Renal pelvis (tissue), 3 donors: ENCODE data around the gene CYTH2. TPM values are rescaled to one million over a fixed set of nuclear protein-coding genes. Genes with fewer than 3 reads are reported as not detected.

Source experiments
- polyA plus RNA-seq, 3 donors: library from polyadenylated mRNA; unstranded; fragments of 120-200 nt; gene quantifications; one replicate each; pipeline ENCODE4 v1.2.1, GENCODE V29; 2013; ENCODE audit not compliant: insufficient read length in 3 of 3

The CYTH2 gene
- polyA plus RNA-seq, 3 donors: 88.1 to 115 (median 110) TPM

Other genes starting within 250 kb of the CYTH2 start
- 10 to 100 TPM; 52.5 to 62.7 (median 59.6) TPM for gene CARD8, start 213.5 kb upstream of the CYTH2 start, polyA plus RNA-seq
- gene ZNF114, start 199.3 kb upstream of the CYTH2 start, polyA plus RNA-seq: 1 to 10 TPM; 6.7 to 6.9 (median 6.8) TPM
- gene EMP3, start 143.8 kb upstream of the CYTH2 start, polyA plus RNA-seq: 10 to 100 TPM; 61.0 to 85.5 (median 67.3) TPM
- gene TMEM143, start 105.4 kb upstream of the CYTH2 start, polyA plus RNA-seq: 10 to 100 TPM; 13.5 to 15.7 (median 15.1) TPM
- gene SYNGR4, start 105.0 kb upstream of the CYTH2 start, polyA plus RNA-seq: under 1 TPM; 0.67 to 0.88 (median 0.79) TPM
- 100 to 1,000 TPM; 230 to 248 (median 245) TPM for gene KDELR1, start 77.8 kb upstream of the CYTH2 start, polyA plus RNA-seq
- gene GRIN2D, start 75.7 kb upstream of the CYTH2 start, polyA plus RNA-seq: under 1 TPM; 0.52 to 0.83 (median 0.71) TPM
- 10 to 100 TPM; 29.1 to 31.9 (median 31.6) TPM for gene GRWD1, start 23.4 kb upstream of the CYTH2 start, polyA plus RNA-seq
- gene KCNJ14, start 13.8 kb upstream of the CYTH2 start, polyA plus RNA-seq: 1 to 10 TPM in 2 of 3 donors, under 1 TPM in 1; 0.61 to 1.0 (median 1.0) TPM
- gene LMTK3, start 42.5 kb downstream of the CYTH2 start, polyA plus RNA-seq: 1 to 10 TPM; 3.5 to 3.7 (median 3.7) TPM
- gene SULT2B1, start 82.8 kb downstream of the CYTH2 start, polyA plus RNA-seq: under 1 TPM; 0.43 to 0.81 (median 0.43) TPM
- gene SPACA4, start 137.4 kb downstream of the CYTH2 start, polyA plus RNA-seq: under 1 TPM in 2 of 3 donors, not detected in 1; 0.23 to 0.24 TPM
- 1 to 10 TPM; 1.9 to 2.0 (median 1.9) TPM for gene FAM83E, start 145.7 kb downstream of the CYTH2 start, polyA plus RNA-seq
- 1,000 to 10,000 TPM; 1,186 to 1,447 (median 1,300) TPM for gene RPL18, start 149.8 kb downstream of the CYTH2 start, polyA plus RNA-seq
- gene SPHK2, start 150.1 kb downstream of the CYTH2 start, polyA plus RNA-seq: 10 to 100 TPM; 30.2 to 35.2 (median 33.2) TPM
- gene DBP, start 168.0 kb downstream of the CYTH2 start, polyA plus RNA-seq: 10 to 100 TPM; 13.8 to 15.4 (median 14.6) TPM
- 10 to 100 TPM; 23.2 to 29.6 (median 29.0) TPM for gene CA11, start 176.8 kb downstream of the CYTH2 start, polyA plus RNA-seq
- gene NTN5, start 203.6 kb downstream of the CYTH2 start, polyA plus RNA-seq: 1 to 10 TPM in 2 of 3 donors, under 1 TPM in 1; 0.91 to 1.9 (median 1.5) TPM
- 1 to 10 TPM; 2.4 to 5.8 (median 3.3) TPM for gene FUT2, start 226.6 kb downstream of the CYTH2 start, polyA plus RNA-seq